ENCODE data around the gene AARS2. TPM values are rescaled to one million over a fixed set of nuclear protein-coding genes. Genes with fewer than 3 reads are reported as not detected.

Gene AARS2
- total and polyA plus RNA-seq, 9 of the 15 experiments (the other 6 are each of a cell fraction or from before 2014, with no cell fraction given): 0.97 to 34.0 (median 18.3) TPM

GRCh38 chr6:44257025-44257752 is 56.0 kb downstream of the AARS2 start, which contains the start of gene SLC35B2 (continued):
- TF ChIP-seq THRA (IDR thresholded peaks at IDR 0.05): no peak
- no peak for TF ChIP-seq NFIX (CRISPR knock-in tag; IDR thresholded peaks at IDR 0.05; ENCODE audit: low read depth)
- TF ChIP-seq NFE2L1 (tag; IDR thresholded peaks at IDR 0.05; ENCODE audit: borderline replicate concordance, low read depth): no peak
- no peak for TF ChIP-seq BDP1 (IDR thresholded peaks at IDR 0.05; ENCODE audit: insufficient read depth, insufficient read length)
- TF ChIP-seq ZNF124 (CRISPR knock-in tag; IDR thresholded peaks at IDR 0.05): no peak
- TF ChIP-seq SRSF9 (IDR thresholded peaks at IDR 0.05; ENCODE audit: borderline replicate concordance, low read depth, low read length): no peak
- TF ChIP-seq NFE2 (IDR thresholded peaks at IDR 0.05; ENCODE audit: low read depth): peak; percentile 90
- TF ChIP-seq PHF21A (IDR thresholded peaks at IDR 0.05; ENCODE audit: borderline replicate concordance, low read depth): peak; percentile 88; the same call in 1 of the 2 replicates
- TF ChIP-seq KLF13 (tag; IDR thresholded peaks at IDR 0.05; ENCODE audit: borderline replicate concordance, low read depth): peak; percentile 70; the same call in 1 of the 2 replicates
- no peak for TF ChIP-seq ZFPM2 (CRISPR knock-in tag; IDR thresholded peaks at IDR 0.05)
- TF ChIP-seq KLF10 (CRISPR knock-in tag; IDR thresholded peaks at IDR 0.05): no peak
- no peak for TF ChIP-seq DEAF1 (CRISPR knock-in tag; IDR thresholded peaks at IDR 0.05)
- TF ChIP-seq HLTF (IDR thresholded peaks at IDR 0.05): 0 out of 2 replicates have a peak, but pooled peaks have one; percentile 61
- TF ChIP-seq ZNF583 (CRISPR knock-in tag; IDR thresholded peaks at IDR 0.05): no peak
- no peak for TF ChIP-seq PBX2 (CRISPR knock-in tag; IDR thresholded peaks at IDR 0.05; ENCODE audit: low read depth)
- no peak for TF ChIP-seq PBX2 (tag; conservative IDR thresholded peaks at IDR 0.05; ENCODE audit: low read depth)
- no peak for TF ChIP-seq E4F1 (CRISPR knock-in tag; IDR thresholded peaks at IDR 0.05; ENCODE audit: borderline replicate concordance)
- no peak for TF ChIP-seq DMBX1 (CRISPR knock-in tag; IDR thresholded peaks at IDR 0.05; ENCODE audit: borderline replicate concordance)
- no peak for TF ChIP-seq PTTG1 (tag; IDR thresholded peaks at IDR 0.05; ENCODE audit: low read depth)
- peak; percentile 88; the same call in 1 of the 2 replicates for TF ChIP-seq ZBTB1 (CRISPR knock-in tag; IDR thresholded peaks at IDR 0.05; ENCODE audit: borderline replicate concordance, low read depth)
- no peak for TF ChIP-seq MEF2D (tag; conservative IDR thresholded peaks at IDR 0.05; ENCODE audit: low read depth)
